ENCODE results near the gene TIMP4.

TIMP4 gene

DNA sequence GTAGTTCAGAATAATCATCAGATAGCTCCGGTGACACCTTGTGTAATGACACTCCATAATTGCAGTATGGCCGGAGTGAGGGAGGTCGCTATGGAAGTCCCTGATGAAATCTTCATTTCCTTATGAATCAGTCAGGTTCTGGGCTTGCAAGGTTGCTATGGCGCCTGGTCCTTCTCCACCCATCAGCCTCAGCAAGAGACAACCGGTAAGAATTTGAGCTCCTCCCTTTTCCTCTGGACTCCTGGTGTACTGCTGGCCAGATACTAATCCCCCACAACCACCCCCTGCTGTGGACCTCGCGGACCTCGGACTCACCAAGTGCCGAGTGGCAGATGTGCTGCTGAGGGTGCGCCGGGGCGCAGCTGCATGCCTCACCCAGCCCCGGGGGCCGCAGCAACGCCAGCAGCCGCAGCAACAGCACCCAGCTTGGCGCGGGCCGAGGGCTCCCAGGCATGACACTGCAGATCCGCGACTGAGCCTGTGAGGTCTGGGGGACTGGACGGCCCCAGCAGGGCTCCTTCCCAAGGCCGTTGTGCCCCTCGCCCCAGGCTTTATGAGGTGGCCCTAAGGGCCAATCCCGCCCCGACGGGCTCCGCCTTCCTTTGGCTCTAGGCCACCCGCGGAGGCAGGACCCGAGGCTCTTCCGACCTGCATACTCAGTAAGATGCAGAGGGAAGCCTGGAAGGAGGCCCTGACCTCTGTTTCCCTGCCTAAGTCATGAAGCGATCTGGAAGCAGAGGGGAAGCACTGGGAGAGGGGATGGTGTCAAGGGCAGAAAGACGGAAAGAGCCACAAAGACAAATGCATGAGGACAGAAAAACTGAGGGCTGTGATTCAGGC, at the start of gene TIMP4:
Gene TIMP4, minus strand, starts transcription at position 526 of the 840 bp plus-strand sequence. Its CDS starts 72 bp downstream, at position 454.
- DNase-seq (ENCODE audit: low read depth, low spot score), result peak; percentile 42

- no peak for DNase-seq (ENCODE audit: low read depth, low spot score)
Observed at GRCh38 chr3:12205171-12205570, 46.5 kb upstream of the TIMP4 start.

DNA sequence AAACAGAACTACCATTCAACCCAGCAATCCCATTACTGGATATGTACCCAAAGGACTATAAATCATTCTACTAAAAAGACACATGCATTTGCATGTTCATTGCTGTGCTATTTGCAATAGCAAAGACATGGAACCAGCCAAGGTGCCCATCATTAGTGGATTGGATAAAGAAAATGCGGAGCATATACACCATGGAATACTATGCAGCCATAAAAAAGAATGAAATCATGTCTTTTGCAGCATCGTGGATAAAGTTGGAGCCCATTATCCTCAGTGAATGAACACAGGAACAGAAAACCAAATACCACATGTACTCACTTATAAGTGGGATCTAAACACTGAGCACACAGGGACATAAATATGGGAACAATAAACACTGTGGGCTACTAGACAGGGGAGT, 43.1 kb upstream of the TIMP4 start:
- DNase-seq (ENCODE audit: low read depth, low spot score), result no peak

- DNase-seq (ENCODE audit: low read depth, low spot score), result no peak
Observed at GRCh38 chr3:12198301-12198700, 39.6 kb upstream of the TIMP4 start.

- DNase-seq (ENCODE audit: low read depth, low spot score), result no peak
Observed at GRCh38 chr3:12197475-12197874, 38.8 kb upstream of the TIMP4 start.

DNA sequence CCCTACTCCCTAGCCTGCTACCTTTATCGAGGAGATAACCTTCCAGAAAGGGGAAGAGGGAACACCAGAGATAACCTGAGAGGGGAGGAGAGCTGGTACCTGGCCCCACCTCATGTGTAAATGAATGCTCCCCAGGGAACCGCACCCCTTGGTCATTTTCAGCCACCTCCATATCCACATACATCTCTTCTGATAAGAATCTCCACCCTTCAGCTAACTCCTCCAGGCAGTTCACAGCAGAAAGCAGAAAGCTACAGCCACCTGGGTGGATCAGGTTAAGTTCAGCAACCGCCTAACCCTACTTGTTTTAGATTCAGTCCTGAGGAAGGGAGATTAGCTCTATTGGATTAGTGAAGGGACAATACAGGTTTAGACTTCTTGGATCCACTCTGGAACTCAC, 38.0 kb upstream of the TIMP4 start:
- DNase-seq (ENCODE audit: low read depth, low spot score), result no peak

- peak; percentile 66 for DNase-seq (ENCODE audit: low read depth, low spot score)
Observed at GRCh38 chr3:12195231-12195630, 36.5 kb upstream of the TIMP4 start.

DNA sequence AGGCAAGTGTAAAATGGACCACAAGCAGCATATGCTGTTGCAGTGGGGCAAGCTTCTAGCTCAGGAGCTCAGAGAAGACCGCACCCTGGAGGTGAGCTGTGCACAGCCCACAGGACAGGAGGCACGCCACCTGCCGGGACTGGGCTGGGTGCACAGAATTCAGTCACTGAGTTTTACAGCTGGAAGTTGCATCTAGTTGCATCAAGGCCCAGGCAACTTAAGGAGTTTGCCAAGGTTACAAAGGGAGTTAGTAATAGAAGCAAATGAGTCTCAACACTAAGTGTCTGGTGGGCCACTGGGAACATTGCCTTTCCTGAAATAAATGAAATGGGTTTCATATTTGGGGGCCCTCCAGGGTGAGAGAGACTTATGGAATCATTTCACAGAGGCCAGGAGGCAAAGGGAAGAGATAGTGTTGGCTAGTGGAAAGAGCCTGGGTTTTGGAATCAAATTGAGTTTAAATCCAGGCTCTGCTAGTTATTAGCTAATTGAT, 36.0 kb upstream of the TIMP4 start:
- DNase-seq (ENCODE audit: low read depth, low spot score), result no peak

GRCh38 chr3:12194209-12194608, 35.5 kb upstream of the TIMP4 start:
- DNase-seq (ENCODE audit: low read depth, low spot score), result peak; percentile 88

DNA sequence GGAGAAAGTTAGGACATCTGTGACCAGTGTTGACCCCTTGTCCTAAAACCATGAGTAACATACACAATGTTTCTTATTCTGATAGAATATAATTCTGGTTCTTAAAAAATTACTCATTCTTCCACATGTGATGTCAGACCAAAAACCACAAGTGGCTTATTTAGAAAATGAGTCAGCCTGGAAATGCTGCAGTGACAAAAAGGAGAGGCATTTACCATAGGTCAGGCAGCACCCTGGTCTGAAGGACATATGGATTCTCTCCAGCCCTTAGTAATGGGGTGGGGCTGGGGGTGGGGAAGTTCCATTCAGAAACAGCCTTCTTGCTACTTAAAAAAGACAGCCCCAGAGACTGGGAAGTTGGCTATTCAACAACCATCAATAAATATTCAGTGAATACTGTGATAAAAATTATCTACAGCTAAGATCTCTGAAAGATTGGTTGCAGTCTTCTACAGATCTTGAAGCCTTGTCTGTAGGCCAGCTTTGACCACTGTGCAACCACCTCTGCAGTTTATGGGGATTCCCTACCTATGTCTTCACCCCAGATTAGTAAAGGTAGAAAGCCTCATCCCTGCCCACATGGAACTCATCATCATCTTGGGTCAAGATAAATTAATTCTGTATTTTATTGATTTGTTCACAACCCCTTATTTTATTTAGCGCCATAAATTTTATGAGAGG, 34.9 kb upstream of the TIMP4 start:
- DNase-seq (ENCODE audit: low read depth, low spot score), result peak; percentile 95

DNA sequence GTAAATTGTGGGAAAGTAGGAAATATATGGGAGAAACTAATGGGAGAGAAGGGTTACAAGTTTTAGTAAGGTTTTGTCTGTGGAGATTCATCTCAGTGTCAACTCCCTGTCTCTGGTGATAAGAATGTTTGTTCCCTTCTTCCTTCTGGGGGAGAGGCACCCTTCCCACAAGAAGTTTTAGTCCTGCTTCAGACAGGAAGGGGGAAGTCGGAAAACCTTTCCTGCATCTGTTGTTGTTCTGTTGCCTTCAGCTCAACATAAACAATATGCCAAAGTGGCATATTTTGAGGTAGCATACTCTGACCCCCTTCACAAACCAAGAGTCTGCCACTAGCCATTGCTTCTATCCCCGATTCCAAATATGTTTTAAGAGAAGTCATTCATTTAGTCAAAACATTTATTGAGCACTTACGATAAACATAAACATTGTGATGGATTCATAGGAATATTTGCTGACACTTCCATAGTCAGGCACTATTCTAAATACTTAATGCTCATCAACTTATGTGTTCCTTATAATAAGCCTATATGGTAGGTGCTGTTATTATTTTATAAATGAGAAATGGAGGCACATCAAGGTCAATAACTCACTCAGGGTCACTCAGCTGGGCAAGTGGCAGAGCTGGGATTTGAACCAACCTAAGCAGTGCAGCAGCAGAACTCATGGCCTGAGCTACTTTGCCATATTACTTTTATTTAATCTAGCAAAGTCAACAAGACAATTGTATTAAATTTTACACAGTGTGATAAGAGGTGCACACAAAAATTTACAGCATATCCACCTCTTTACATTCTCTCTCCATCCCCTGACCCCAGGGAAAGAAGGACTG, 34.2 kb upstream of the TIMP4 start:
- DNase-seq (ENCODE audit: low read depth, low spot score), result no peak

GRCh38 chr3:12192173-12192572, 33.5 kb upstream of the TIMP4 start:
- no peak for DNase-seq (ENCODE audit: low read depth, low spot score)

DNA sequence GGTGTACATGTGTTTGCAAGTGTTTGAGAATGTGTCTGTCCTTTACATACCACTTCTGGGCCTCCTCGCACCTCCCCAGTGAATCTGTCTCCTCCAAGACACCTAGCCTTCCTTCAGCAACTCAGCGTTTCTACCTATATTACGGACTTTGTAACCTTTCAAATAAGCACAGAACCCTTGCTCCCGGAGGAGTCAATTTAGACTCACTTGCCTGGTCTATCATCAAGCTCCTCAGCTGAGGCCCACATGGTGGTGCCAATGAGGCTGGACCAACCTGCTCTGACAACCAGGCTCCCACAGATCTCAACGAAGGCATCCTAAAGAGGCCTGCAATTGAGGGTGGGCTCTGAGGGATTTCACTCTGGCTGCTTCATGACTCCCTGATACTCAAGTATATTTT, 32.8 kb upstream of the TIMP4 start:
- DNase-seq (ENCODE audit: low read depth, low spot score), result no peak

GRCh38 chr3:12190832-12191231, 32.1 kb upstream of the TIMP4 start:
- DNase-seq (ENCODE audit: low read depth, low spot score), result no peak

- DNase-seq (ENCODE audit: low read depth, low spot score), result no peak
Observed at GRCh38 chr3:12190221-12190807, 31.6 kb upstream of the TIMP4 start.

DNA sequence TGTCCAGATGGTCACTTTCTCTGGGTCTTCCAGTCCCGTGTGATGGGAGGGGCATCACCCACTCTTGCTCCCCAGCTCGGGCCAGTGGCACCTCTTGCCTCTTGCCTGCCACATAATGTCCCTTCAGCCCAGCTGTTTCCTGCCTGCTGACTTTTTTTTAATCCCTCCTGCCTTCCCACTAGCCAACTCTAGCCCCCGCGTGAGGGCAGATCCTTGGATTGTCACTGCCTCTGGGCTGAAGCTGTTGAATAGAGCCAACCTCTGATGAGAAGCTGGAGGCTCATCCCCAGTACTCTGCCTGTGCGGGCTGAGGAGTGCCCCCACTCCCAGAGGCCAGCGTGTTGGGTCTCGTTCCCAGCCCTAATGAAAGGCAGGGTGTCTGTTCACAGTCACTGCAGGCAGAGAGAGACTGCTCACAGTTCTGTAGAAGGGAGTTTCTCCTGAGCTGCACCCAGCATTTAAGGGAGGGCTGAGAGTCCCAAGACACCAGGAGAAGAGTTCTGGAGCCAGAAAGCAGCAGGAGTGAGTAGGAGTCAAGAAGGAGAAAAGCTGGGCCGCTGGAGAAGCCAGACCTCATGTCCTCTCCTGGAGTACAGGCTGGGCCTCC, 30.1 kb upstream of the TIMP4 start:
- DNase-seq (ENCODE audit: low read depth, low spot score), result no peak

- no peak for DNase-seq (ENCODE audit: low read depth, low spot score)
Observed at GRCh38 chr3:12188328-12188648, 29.6 kb upstream of the TIMP4 start.

DNA sequence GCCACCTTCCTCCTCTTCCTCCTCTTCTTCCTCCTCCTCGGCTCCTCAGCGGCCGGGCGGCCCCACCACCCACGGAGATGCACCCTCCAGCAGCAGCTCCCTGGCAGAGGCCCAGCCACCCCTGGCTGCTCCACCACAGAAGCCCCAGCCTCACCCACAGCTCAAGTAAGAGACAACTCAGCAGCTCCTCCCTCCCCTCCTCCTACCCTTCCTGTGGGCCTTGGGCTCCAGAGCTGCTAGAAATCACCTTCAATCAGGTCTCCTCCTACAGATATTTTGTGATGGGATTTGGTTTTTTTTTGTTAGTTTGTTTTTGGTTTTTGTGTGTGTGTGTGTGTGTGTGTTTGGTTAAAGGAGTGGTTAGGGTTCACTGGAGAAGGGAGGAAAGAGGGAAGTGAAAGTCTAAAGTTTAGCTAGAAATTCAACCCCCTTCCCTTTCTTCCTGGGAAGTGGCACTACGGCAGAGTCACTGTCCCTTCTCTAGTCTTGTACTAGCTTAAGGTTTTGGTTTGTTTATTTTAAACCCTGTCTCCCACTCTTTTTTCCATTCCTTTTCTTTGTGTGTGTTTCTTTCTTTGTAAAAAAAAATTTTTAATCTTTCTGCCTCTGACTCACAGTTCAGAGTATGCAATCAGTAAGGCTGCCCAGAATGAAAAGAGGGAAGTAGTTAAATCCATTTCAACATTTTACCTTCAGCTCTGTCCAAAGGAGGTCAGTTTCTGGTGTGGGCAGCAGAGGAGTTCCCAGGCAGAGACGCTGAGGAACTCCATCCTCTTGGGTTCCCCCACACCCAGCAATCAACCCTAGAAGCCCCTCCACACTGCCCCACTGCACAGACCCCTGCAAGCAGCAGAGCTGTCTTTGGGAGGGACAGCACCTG, 29.0 kb upstream of the TIMP4 start:
- DNase-seq (ENCODE audit: low read depth, low spot score), result peak; percentile 65

DNA sequence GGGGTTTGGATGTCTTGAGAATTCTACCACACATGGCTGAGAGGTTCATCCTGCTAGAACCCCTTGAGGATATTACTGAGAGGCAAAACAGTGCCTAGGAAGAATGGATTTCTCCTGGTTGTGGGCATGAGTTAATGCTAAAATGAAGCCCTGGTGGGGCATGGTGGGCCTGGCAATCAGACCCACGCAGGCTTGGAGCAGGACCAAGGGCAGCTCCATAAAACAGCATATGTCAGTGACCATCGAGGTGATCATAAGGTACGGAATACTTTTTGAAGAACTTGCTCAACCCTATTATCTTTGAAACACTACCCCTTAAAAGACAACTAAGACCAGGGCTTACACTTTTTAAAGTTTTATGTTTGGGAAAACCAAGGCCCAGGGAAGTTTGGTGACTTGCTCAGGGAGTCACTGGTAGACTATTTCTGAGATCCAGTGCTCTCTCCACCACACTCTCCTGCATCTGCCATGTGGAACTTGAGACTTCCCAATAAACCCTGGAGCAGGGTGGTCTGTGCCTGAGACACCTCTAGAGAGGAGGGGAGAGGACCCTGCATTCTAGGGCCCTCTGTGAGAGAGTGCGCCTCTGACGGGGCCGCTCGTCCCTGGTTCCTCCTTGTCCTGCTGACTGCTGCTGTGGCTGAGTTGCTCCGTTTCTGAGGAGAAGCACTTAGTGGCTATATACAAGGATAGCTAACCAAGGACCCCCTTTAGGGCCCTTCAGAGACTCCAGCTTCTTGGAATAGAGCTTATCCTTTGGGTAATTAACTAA, 28.0 kb upstream of the TIMP4 start:
- no peak for DNase-seq (ENCODE audit: low read depth, low spot score)

DNA sequence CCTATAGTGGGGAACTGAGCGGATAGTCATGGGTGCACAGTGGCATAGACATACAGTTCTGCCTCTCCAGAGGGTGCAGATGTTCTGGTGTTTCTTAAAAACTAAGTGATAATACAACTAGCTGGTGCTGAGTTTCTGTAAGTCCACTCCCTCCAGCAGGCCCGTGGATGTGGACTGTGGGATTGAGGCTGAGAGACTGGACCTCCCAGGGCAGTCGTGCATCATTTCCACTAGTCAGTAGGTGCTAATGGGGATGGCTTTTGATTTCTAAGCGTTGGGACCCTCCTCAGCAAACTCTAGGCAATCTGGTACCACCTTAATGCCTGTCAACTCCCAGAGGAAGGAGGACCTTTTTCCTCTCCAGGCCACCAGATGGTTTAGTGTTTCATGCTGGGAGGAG, 27.3 kb upstream of the TIMP4 start:
- no peak for DNase-seq (ENCODE audit: low read depth, low spot score)
